ENCODE measurements around the gene JKAMP.
A peak's percentile ranks its signal among the peaks of the same experiment; 100 is the strongest.
"Not testable (repeated sequence)": the region's sequence is repeated elsewhere in the genome, so short reads cannot be mapped to it uniquely, and the experiment has no call there.

The JKAMP gene, protein sequence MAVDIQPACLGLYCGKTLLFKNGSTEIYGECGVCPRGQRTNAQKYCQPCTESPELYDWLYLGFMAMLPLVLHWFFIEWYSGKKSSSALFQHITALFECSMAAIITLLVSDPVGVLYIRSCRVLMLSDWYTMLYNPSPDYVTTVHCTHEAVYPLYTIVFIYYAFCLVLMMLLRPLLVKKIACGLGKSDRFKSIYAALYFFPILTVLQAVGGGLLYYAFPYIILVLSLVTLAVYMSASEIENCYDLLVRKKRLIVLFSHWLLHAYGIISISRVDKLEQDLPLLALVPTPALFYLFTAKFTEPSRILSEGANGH

DNA sequence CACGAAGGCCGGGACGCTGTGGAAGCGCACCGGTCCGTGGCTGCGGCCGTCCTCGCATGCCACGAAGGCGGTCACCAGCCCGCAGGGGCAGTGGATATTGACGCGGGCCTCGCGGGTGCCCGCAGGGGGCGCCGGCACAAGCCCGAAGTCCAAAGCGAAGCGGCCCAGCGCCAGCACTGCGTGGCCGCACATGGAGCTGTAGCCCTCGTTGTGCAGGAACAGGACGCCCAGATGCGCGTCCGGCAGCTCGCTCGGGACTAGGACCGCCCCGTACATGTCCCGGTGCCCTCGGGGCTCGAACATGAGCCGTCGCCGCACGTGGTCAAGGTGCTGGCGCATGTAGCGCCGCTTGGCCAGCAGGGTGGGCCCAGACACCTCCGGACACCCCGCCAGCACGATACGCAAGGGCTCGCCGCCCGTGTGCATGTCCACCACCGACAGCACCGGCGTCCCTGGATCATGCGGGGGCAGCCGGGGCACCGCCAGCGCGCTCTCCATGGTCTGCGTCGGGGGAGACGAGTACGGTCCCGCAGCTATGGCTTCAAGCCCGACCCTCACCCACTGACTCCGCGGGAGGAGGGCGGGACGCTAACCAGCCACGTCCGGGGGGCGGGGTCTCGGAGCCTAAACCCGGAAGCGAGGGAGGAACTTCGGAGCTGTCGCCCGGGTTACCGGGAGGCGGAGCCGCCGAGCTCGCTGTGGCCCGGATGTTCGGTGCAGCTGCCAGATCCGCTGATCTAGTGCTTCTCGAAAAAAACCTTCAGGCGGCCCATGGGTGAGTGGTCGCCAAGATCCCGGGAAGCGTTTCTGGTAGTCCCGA is at the start of gene JKAMP, which contains the start of gene L3HYPDH:
TSS of gene JKAMP (plus strand) at position 699 of the 820 bp plus-strand sequence. CDS start at position 772, 73 bp downstream.
TSS of gene L3HYPDH (minus strand) at position 590 of the 820 bp plus-strand sequence. CDS start at position 498, 92 bp downstream.
- H3K36me3 ChIP-seq (ENCODE audit: insufficient read depth, low read length): peaks cover 27% of the 10 kb centered on the region
- H2AFZ ChIP-seq (ENCODE audit: low read length, unreplicated experiment): peak within 1 kb of the TSS; percentile 73
- peak within 1 kb of the TSS; percentile 97 for H3K27ac ChIP-seq (ENCODE audit: low read depth, low read length)
- H3K27me3 ChIP-seq (ENCODE audit: insufficient read depth, low read length): no peaks in the 10 kb centered on the region
- peak within 1 kb of the TSS; percentile 100 for H3K4me3 ChIP-seq (ENCODE audit: low read depth, low read length)
- peaks cover 84% of the 10 kb centered on the region for H3K79me2 ChIP-seq (ENCODE audit: control insufficient read depth, insufficient read depth, low read length, unreplicated experiment)
- H3K4me1 ChIP-seq (ENCODE audit: control insufficient read depth, insufficient read depth, low read length, unreplicated experiment): peaks cover 24% of the 10 kb centered on the region

DNA sequence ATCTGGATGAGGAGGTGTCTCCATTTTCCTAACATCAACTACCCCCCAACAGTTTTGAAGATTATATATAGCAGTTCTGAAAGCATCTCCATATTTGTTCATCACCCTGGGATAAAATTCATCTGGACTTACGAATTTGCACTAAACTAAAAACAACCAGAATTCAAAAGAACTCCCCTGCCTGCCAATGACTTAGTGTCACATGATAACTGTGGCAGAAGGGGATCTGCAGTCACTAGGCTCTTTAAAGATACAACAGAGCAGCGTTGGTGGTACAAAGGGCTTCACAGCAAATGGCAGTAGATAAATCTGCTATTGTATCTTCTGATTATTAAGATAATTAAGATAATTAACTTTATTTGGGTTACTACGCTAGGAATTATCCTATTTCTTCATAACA is 49.2 kb upstream of the JKAMP start:
- Histone ChIP-seq H3K36me3 (ENCODE audit: insufficient read depth, low read length) (peaks cover 17% of the 10 kb centered on the region), H3K27me3 (ENCODE audit: insufficient read depth, low read length) (no peaks in the 10 kb centered on the region), H3K4me3 (ENCODE audit: low read depth, low read length) (no peak overlapping the region), H3K4me1 (ENCODE audit: control insufficient read depth, insufficient read depth, low read length, unreplicated experiment) (peaks cover 32% of the 10 kb centered on the region), H2AFZ (ENCODE audit: low read length, unreplicated experiment) (no peak overlapping the region), H3K27ac (ENCODE audit: low read depth, low read length) (no peak overlapping the region), H3K79me2 (ENCODE audit: control insufficient read depth, insufficient read depth, low read length, unreplicated experiment) (no peaks in the 10 kb centered on the region)

DNA sequence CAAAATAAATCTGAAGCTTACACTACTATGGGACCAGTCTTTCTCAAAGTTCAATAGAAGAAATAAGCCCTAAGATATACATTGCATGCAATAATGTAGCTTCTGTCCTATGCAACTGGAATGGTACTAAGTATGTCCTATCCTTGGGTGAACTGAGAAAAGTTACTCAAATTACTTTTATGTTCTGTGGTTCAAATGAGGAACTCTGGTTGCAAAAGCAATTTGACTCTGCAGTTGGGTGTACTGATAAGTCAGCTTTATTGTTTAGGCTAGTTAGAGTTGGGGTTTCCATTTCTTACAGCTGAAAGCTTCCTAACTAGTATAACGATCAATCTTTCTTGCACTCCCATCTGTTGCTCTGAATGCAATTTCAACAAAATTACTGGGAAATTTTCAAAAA is 48.3 kb upstream of the JKAMP start:
- H3K4me3 ChIP-seq (ENCODE audit: low read depth, low read length): no peak overlapping the region
- no peaks in the 10 kb centered on the region for H3K79me2 ChIP-seq (ENCODE audit: control insufficient read depth, insufficient read depth, low read length, unreplicated experiment)
- no peaks in the 10 kb centered on the region for H3K27me3 ChIP-seq (ENCODE audit: insufficient read depth, low read length)
- peaks cover 16% of the 10 kb centered on the region for H3K36me3 ChIP-seq (ENCODE audit: insufficient read depth, low read length)
- H3K27ac ChIP-seq (ENCODE audit: low read depth, low read length): no peak overlapping the region
- H2AFZ ChIP-seq (ENCODE audit: low read length, unreplicated experiment): no peak overlapping the region
- H3K4me1 ChIP-seq (ENCODE audit: control insufficient read depth, insufficient read depth, low read length, unreplicated experiment): peaks cover 40% of the 10 kb centered on the region

DNA sequence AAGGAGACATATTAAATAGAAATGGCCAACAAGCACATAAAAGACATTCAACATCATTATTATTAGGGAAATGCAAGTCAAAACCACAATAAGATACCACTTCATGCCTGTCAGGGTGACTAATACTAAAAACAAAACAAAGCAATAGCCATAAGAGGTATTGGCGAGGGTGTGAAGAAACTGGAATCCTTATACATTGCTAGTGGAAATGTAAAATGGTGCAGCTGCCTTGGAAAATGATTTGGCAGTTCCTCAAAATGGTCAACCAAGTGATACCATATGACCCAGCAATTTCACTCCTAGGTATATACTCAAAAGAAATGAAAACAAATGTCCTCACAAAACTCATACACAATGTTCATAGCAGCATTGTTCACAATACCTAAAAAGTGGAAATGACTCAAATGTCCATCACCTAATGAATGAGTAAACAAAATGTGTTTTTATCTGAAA is 46.1 kb upstream of the JKAMP start:
- H3K79me2 ChIP-seq (ENCODE audit: control insufficient read depth, insufficient read depth, low read length, unreplicated experiment): no peaks in the 10 kb centered on the region
- H3K4me3 ChIP-seq (ENCODE audit: low read depth, low read length): peak overlapping the region; percentile 61
- peaks cover 46% of the 10 kb centered on the region for H3K4me1 ChIP-seq (ENCODE audit: control insufficient read depth, insufficient read depth, low read length, unreplicated experiment)
- H2AFZ ChIP-seq (ENCODE audit: low read length, unreplicated experiment): peak overlapping the region; percentile 44
- no peaks in the 10 kb centered on the region for H3K27me3 ChIP-seq (ENCODE audit: insufficient read depth, low read length)
- H3K36me3 ChIP-seq (ENCODE audit: insufficient read depth, low read length): peaks cover 14% of the 10 kb centered on the region; the same call in 1 of the 2 replicates
- H3K27ac ChIP-seq (ENCODE audit: low read depth, low read length): peak overlapping the region; percentile 97

DNA sequence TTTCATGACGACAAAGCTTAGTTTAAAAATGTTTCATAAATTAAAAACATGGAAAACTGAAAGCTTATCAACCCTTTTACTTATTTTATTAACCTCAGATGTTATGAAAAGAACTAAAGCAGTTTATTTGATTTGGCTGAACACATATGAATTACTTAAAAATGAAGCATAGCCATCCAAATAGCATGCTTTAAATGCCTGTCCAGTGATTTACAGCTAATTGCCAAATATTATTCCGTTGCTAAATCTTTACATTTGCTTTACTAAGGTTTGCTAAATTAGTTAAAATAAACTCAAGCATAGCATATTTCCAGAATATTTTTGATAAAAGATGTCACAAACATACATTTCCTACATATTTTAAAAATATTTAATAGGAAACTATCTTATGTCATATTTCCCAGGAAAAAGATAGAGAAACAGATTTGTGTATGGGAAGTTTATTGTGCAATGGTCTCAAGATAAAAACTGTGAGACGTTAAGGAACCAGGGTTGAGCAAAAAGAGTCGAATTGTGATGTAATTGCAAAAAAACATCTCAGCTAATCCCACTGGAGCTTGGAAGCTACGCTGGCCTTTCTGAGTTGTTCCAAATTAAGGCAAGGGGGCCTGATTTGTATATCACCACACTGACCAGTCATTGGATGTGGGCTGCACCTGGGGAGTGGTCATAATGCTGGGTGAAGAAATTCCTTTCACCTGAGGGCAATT is 44.9 kb upstream of the JKAMP start:
- no peaks in the 10 kb centered on the region for H3K27me3 ChIP-seq (ENCODE audit: insufficient read depth, low read length)
- H3K4me3 ChIP-seq (ENCODE audit: low read depth, low read length): peak overlapping the region; percentile 61
- H3K79me2 ChIP-seq (ENCODE audit: control insufficient read depth, insufficient read depth, low read length, unreplicated experiment): no peaks in the 10 kb centered on the region
- peaks cover 46% of the 10 kb centered on the region for H3K4me1 ChIP-seq (ENCODE audit: control insufficient read depth, insufficient read depth, low read length, unreplicated experiment)
- peaks cover 14% of the 10 kb centered on the region; the same call in 1 of the 2 replicates for H3K36me3 ChIP-seq (ENCODE audit: insufficient read depth, low read length)
- H2AFZ ChIP-seq (ENCODE audit: low read length, unreplicated experiment): no peak overlapping the region
- peak overlapping the region; percentile 97 for H3K27ac ChIP-seq (ENCODE audit: low read depth, low read length)

DNA sequence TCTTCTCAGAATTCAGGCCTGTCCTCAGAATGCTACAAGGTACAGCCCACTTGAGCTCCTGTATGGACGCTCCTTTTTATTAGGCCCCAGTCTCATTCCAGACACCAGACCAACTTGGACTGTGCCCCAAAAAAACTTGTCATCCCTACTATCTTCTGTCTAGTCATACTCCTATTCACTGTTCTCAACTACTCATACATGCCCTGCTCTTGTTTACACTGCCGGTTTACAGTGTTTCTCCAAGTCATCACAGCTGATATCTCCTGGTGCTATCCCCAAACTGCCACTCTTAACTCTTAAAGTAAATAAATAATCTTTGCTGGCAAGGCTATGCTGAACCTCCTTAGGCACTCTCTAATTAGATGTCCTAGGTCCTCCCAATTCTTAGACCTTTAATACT is 35.6 kb upstream of the JKAMP start:
- Histone ChIP-seq H3K36me3 (ENCODE audit: insufficient read depth, low read length) (peaks cover 15% of the 10 kb centered on the region), H3K4me1 (ENCODE audit: control insufficient read depth, insufficient read depth, low read length, unreplicated experiment) (peaks cover 13% of the 10 kb centered on the region)
- not testable (repeated sequence) for H3K79me2 ChIP-seq (ENCODE audit: control insufficient read depth, insufficient read depth, low read length, unreplicated experiment); H3K4me3 ChIP-seq (ENCODE audit: low read depth, low read length); H2AFZ ChIP-seq (ENCODE audit: low read length, unreplicated experiment); H3K27ac ChIP-seq (ENCODE audit: low read depth, low read length); H3K27me3 ChIP-seq (ENCODE audit: insufficient read depth, low read length)

DNA sequence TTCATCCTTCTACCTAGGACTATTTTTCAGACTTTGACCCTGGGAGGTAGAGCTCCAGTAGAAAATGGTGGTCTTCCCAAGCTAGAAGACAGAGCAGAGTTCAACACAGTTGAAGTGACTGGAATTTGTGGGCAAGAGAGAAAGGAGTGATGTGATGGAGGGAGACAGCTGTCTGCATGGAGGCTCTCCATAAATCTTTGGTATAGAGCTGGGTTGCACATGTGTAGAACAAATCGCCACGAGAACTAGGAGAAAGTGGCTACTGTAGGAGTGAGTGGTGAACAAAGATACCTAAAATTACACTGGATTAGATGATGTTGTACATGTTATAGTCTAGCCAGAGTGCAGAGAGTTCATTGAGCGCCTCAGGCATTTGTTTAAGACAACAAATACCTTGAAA is 33.6 kb upstream of the JKAMP start:
- peaks cover 21% of the 10 kb centered on the region for H3K36me3 ChIP-seq (ENCODE audit: insufficient read depth, low read length)
- no peak overlapping the region for H3K4me3 ChIP-seq (ENCODE audit: low read depth, low read length)
- peaks cover 31% of the 10 kb centered on the region for H3K4me1 ChIP-seq (ENCODE audit: control insufficient read depth, insufficient read depth, low read length, unreplicated experiment)
- H3K79me2 ChIP-seq (ENCODE audit: control insufficient read depth, insufficient read depth, low read length, unreplicated experiment): no peaks in the 10 kb centered on the region
- no peak overlapping the region for H3K27ac ChIP-seq (ENCODE audit: low read depth, low read length)
- no peak overlapping the region for H2AFZ ChIP-seq (ENCODE audit: low read length, unreplicated experiment)
- H3K27me3 ChIP-seq (ENCODE audit: insufficient read depth, low read length): no peaks in the 10 kb centered on the region

DNA sequence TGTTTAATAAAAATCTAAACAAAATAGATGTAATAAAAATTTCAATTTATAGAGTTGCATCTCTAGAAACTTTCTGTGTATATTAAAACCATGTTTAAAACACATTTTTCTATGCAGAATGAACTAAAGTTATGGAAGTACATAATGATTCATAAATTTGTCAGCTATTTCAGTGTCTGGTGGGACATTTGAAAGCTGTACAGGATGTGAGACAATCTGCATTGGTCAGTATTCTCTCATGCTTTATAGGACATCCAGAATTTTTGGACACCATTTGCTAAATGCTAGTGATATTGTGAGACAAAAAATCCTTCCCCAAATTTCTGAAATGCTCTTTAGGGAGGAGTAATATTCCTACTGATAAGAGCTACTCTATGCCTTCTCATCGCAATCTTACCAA is 32.5 kb upstream of the JKAMP start:
- Histone ChIP-seq H3K36me3 (ENCODE audit: insufficient read depth, low read length) (peaks cover 32% of the 10 kb centered on the region), H3K4me1 (ENCODE audit: control insufficient read depth, insufficient read depth, low read length, unreplicated experiment) (peaks cover 38% of the 10 kb centered on the region), H3K79me2 (ENCODE audit: control insufficient read depth, insufficient read depth, low read length, unreplicated experiment) (no peaks in the 10 kb centered on the region), H3K27ac (ENCODE audit: low read depth, low read length) (0 out of 2 replicates have a peak overlapping the region, but pooled peaks have one; percentile 24), H3K4me3 (ENCODE audit: low read depth, low read length) (no peak overlapping the region), H3K27me3 (ENCODE audit: insufficient read depth, low read length) (no peaks in the 10 kb centered on the region), H2AFZ (ENCODE audit: low read length, unreplicated experiment) (no peak overlapping the region)

DNA sequence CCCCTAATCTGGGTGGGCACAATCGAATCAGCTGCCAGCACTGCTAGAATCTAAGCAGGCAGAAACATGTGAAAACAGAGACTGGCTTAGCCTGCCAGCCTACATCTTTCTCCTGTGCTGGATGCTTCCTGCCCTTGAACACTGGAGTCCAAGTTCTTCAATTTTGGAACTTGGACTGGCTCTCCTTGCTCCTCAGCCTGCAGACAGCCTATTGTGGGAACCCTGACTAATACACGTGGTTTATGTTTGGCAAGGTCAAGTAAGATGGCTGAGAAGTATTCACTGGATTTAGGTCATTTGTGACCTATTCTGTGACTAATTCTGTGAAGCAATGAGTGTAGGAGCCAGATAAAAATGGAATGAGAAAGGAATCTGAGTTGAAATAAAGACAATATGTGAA is 30.2 kb upstream of the JKAMP start:
- Histone ChIP-seq H3K4me3 (ENCODE audit: low read depth, low read length) (no peak overlapping the region), H3K36me3 (ENCODE audit: insufficient read depth, low read length) (peaks cover 52% of the 10 kb centered on the region), H3K27ac (ENCODE audit: low read depth, low read length) (peak overlapping the region; percentile 94), H3K79me2 (ENCODE audit: control insufficient read depth, insufficient read depth, low read length, unreplicated experiment) (no peaks in the 10 kb centered on the region), H3K27me3 (ENCODE audit: insufficient read depth, low read length) (no peaks in the 10 kb centered on the region), H2AFZ (ENCODE audit: low read length, unreplicated experiment) (no peak overlapping the region), H3K4me1 (ENCODE audit: control insufficient read depth, insufficient read depth, low read length, unreplicated experiment) (peaks cover 38% of the 10 kb centered on the region)

DNA sequence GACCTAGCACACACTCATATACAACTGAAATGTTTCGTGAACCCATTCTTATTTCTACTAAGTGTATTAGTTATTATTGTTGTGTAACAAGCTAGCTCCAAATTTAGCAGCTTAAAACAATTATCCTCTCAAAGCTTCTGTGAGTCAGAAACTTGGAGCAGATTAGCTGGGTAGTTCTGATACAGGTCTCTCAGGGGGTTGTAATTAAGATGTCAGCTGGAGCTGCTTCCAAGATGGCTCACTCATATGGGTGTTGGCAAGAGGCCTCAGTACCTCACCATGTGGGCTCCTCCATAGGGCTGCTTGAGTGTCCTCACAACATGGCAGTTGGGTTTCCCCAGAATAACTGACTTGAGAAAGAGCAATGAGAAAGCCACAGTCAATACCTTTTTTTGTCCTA is 28.9 kb upstream of the JKAMP start:
- Histone ChIP-seq H3K27ac (ENCODE audit: low read depth, low read length) (peak overlapping the region; percentile 94), H3K27me3 (ENCODE audit: insufficient read depth, low read length) (no peaks in the 10 kb centered on the region), H3K36me3 (ENCODE audit: insufficient read depth, low read length) (peaks cover 59% of the 10 kb centered on the region), H3K4me3 (ENCODE audit: low read depth, low read length) (peak overlapping the region; percentile 5; the same call in 1 of the 2 replicates), H2AFZ (ENCODE audit: low read length, unreplicated experiment) (no peak overlapping the region), H3K79me2 (ENCODE audit: control insufficient read depth, insufficient read depth, low read length, unreplicated experiment) (no peaks in the 10 kb centered on the region), H3K4me1 (ENCODE audit: control insufficient read depth, insufficient read depth, low read length, unreplicated experiment) (peaks cover 38% of the 10 kb centered on the region)

Data from ACC112 (cell line).